Brain pericyte (primary cell): ENCODE data around the gene IL32.
"Not testable (repeated sequence)": the region's sequence is repeated elsewhere in the genome, so short reads cannot be mapped to it uniquely, and the experiment has no call there.

ENCODE experiments used
- DNase-seq: peaks from one replicate; pipeline ENCODE4 v3.0.0-alpha.2; 2012; ENCODE audit warnings: low read depth, low spot score

IL32 gene

DNA sequence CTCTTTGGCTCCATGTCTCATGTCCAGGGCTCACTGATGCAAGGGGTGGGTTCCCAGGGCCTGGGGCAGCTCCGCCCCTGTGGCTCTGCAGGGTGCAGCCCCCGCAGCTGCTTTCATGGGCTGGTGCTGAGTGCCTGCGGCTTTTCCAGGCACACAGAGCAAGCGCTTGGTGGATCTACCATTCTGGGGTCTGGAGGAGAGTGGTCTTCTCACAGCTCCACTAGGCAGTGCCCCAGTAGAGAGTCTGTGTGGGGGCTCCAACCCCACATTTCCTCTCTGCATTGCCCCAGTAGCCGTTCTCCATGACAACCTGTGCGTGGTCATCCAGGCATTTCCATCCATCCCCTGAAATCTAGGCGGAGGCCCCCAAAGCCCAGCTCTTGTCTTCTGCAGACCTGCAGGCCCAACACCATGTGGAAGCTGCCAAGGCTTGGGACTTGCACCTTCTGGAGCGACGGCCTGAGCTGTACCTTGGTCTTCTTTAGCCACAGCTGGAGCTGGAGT lies 5.2 kb downstream of the IL32 start:
- no peak for DNase-seq

- DNase-seq: no peak
Observed at GRCh38 chr16:3071655-3072054, 6.2 kb downstream of the IL32 start.

DNA sequence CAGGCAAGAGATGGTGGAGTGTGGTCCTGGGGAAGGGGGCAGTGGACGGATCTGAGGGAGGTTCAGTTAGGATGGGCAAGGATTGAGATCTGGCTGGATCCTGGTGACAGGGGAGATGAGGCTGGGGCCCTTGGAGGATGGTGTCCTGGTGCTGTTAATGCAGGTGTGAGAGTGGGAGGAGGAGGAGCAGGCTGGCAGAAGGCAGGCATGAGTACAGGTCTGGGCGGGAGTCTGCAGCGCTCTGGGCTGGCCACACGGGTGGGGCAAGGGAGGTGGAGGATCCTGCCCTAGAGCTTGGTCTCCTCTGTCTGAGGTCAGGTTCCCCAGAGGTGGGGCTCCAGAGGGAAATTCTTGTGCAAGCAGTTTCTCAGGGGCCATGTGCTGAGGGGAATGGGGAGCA lies 6.7 kb downstream of the IL32 start:
- not testable (repeated sequence) for DNase-seq

GRCh38 chr16:3072576-3073263 lies 7.3 kb downstream of the IL32 start:
- not testable (repeated sequence) for DNase-seq

DNA sequence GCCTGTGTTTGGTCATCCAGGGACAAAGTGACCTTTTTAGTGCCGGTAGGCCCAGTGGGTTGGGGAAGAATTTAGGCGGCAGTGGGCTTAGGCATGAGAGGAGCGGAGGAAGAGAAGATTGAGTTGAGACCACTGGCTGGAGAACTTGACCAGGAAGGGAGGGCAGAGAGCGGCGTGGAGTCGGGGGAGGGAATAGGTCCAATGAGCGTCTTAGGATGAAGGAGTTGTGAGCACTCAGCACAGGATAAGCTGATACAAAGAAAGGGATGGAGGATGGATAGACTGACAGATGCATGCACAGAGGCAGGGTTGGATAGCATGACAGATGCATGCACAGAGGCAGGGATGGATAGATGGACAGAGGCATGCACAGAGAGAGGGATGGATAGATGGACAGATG lies 8.0 kb downstream of the IL32 start:
- no peak for DNase-seq

GRCh38 chr16:3074860-3075522 lies 9.6 kb downstream of the IL32 start:
- no peak for DNase-seq

DNA sequence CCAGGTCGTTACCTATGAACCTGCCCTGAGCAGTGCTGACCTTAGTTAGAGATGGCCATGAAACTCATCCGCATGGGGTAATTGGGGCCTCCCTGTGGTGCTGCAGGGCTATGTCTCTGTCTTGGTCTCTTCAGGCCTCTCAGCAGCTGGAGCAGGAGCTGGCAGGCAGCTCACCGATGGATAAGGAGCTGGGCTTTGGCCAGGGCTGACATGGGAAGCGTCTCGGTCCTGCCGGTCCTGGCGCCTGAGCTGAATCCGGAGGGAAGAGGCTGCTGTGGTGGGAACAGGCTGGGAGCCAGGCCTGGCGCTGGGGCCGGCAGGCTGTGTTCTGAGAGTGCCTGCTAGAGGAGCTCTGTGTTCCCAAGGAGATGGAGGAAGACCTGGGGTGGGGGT lies 10.1 kb downstream of the IL32 start:
- no peak for DNase-seq

GRCh38 chr16:3075946-3076345 lies 10.5 kb downstream of the IL32 start:
- not testable (repeated sequence) for DNase-seq

- DNase-seq: no peak
Observed at GRCh38 chr16:3076577-3076976, 11.1 kb downstream of the IL32 start.

- DNase-seq: no peak
Observed at GRCh38 chr16:3080024-3080423, 14.6 kb downstream of the IL32 start.

DNA sequence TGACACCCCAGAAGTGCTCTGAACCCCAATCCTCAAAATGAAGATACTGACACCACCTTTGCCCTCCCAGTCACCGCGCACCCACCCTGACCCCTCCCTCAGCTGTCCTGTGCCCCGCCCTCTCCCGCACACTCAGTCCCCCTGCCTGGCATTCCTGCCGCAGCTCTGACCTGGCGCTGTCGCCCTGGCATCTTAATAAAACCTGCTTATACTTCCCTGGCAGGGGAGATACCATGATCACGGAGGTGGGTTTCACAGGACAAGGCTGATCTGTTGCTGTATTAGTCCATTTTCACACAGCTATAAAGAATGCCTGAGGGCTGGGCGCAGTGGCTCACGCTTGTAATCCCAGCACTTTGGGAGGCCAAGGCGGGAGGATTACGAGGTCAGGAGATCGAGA lies 16.5 kb downstream of the IL32 start:
- not testable (repeated sequence) for DNase-seq

DNA sequence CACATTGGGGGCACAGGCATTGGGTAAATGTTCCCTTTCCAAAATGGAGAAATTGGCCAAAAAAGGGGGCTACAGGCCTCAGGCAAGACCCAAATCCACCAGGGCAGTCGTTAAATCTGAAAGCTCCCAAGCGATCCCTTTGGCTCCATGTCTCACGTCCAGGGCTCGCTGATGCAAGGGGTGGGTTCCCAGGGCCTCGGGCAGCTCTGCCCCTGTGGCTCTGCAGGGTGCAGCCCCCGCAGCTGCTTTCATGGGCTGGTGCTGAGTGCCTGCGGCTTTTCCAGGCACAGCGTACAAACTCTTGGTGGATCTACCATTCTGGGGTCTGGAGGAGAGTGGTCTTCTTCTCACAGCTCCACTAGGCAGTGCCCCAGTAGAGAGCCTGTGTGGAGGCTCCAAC lies 18.0 kb downstream of the IL32 start:
- DNase-seq: not testable (repeated sequence)

- DNase-seq: no peak
Observed at GRCh38 chr16:3084491-3084890, 19.1 kb downstream of the IL32 start.

- no peak for DNase-seq
Observed at GRCh38 chr16:3084969-3085670, 19.7 kb downstream of the IL32 start.

GRCh38 chr16:3085868-3086595 lies 20.6 kb downstream of the IL32 start:
- DNase-seq: no peak

DNA sequence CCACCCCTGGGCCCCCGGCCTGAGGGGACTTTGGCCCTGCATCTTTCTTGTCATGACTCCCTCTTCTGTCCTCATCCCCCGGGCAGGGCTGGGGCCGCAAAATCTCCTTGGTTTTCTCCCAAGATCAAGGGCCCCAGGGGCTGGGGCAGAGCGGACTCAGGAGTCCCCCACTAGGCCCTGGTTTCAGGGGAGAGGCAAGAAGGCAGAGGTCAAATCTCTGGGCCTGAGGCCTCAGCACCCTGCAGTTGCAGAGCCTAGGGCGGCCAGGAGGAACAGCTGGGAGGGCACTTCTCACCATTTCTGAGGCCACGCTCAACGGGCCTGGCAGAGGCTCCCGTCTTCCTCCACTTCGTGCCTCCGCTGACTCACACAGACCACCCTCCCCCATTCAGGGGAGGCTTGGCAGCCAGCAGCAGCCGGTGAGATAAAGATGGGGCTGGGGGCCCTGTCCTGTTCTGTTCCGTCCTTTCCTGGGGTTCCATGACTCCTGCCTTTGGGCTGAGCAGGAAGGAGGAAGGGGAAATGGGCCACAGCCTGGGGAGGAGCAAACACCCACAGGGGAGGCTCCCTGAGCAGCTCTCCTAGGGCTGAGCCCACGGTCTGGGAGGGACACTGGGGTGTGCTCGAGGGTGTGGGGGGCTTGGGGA lies 21.3 kb downstream of the IL32 start:
- DNase-seq: no peak

DNA sequence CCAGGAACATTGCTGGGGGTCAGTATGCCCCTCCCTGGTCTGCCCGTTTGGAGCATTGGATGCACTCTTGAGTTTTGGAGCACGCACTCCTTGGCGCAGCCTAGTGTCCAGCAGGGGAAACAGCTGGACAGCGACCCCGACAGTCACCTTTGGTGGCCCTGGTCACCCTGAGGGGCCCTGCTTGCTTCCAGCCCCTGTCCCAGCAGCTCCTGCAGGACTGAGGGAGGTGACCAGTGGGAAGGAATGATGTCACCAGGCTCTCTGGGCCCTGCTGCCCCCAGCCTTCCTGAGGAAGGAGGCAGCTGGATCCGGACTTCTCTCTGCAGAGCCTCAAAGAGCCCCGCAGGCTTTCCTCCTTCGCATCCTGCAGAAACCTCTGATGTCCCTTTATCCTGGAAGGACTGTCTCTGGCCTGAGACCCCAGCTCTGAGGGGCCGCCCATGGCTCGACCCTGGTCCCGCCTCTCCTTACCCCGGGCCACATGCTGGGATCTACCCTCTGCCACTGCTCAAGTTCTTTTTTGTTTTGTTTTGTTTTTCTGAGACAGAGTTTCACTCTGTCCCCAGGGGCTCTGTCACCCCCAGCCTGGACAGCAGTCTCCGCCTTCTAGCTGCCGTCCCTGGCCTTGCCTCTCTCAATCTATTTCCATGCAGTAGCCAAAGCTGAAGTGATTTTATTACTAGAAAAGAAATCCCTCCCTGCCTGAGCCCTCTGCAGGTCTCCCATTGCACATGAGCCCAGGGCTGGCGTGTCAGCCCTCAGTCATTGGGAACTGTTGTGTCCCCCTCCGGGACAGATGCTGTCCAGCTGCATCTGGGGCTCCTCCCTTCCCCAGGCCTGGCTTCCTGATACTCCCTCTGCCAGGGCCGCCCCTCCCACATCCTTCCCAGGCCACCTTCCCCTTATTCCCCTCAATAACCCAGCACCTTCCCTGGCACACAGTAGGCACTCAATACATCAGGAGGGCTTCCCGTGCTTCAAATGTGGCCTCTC lies 22.1 kb downstream of the IL32 start:
- no peak for DNase-seq

GRCh38 chr16:3088450-3088849 lies 23.0 kb downstream of the IL32 start:
- DNase-seq: no peak

DNA sequence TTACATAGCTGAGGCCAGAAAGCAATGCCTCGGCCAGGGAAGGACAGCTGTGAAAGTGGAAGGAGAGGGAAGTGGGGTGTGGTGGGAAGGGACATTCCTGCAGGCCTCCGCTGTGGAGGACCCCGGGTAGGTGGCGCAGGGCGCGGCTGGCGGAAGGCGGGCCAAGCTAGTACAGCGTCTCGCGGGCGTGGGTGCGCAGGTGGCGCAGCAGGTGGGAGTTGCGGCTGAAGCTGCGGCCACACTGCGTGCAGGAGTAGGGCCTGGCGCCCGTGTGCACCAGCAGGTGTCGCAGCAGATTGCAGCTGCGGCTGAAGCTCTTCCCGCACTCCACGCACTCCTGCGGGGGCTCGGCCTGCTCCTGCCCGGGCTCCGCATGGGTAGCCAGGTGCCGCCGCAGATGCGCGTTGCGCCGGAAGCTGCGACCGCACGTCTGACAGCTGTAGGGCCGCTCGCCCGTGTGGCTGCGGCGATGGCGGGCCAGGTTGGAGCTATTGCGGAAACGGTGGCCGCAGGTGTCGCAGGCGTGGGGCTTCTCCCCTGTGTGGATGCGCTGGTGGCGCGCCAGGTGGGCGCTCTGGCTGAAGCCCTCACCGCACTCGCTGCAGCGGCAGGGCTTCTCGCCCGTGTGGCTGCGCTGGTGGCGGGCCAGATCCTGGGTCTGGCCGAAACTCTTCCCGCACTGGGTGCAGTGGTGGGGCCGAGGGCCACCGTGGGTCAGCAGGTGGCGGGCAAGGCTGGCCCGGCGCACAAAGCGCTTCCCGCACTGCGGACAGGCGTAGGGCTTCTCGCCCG lies 23.7 kb downstream of the IL32 start:
- DNase-seq: no peak
